ENCODE data around the gene TRAF1. TPM values are rescaled to one million over a fixed set of nuclear protein-coding genes. Genes with fewer than 3 reads are reported as not detected.

Gene TRAF1
- total RNA-seq, 1 donor from 2014 or later: 16.7 TPM

GRCh38 chr9:120870206-120870605 is 56.4 kb downstream of the TRAF1 start:
- TF ChIP-seq CTCF (IDR thresholded peaks at IDR 0.05): no peak
- no peaks in the 10 kb centered on the region for H3K27me3 ChIP-seq
- DNase-seq (ENCODE audit: low spot score in 2 of 2): no peak
- no peaks in the 10 kb centered on the region for H3K9me3 ChIP-seq
- intact Hi-C loops (cut with DNase I): no loop called here
- H3K4me3 ChIP-seq: no peak overlapping the region
- peaks cover 5 to 16% of the 10 kb centered on the region in 2 donors for H3K4me1 ChIP-seq
- peak overlapping the region; percentile 83 to 85 for H3K27ac ChIP-seq
- H3K36me3 ChIP-seq: peaks cover 31 to 35% of the 10 kb centered on the region in 2 donors

- Histone ChIP-seq H3K36me3 (peaks cover 32 to 36% of the 10 kb centered on the region in 2 donors), H3K4me1 (peaks cover 5 to 16% of the 10 kb centered on the region in 2 donors), H3K9me3 (no peaks in the 10 kb centered on the region), H3K27ac (peak overlapping the region; percentile 83 to 85), H3K27me3 (no peaks in the 10 kb centered on the region), H3K4me3 (peak overlapping the region in 1 of 2 donors; percentile 62)
- no peak for DNase-seq (ENCODE audit: low spot score in 2 of 2)
- no peak for TF ChIP-seq CTCF (IDR thresholded peaks at IDR 0.05)
- intact Hi-C loops (cut with DNase I): loop anchor here (2.0 to 5.0 kb wide), 3 partner anchors 77 to 333 kb away; partner anchors contain the start of genes CNTRL, FBXW2 and RAB14
These were observed 56.9 kb downstream of the TRAF1 start for GRCh38 chr9:120869726-120870125.

GRCh38 chr9:120869360-120869687 is 57.3 kb downstream of the TRAF1 start:
- intact Hi-C loops (cut with DNase I): loop anchor here (2.0 to 5.0 kb wide), 3 partner anchors 77 to 333 kb away; partner anchors contain the start of genes CNTRL, FBXW2 and RAB14
- Histone ChIP-seq H3K36me3 (peaks cover 29 to 37% of the 10 kb centered on the region in 2 donors), H3K9me3 (no peaks in the 10 kb centered on the region), H3K4me1 (peaks cover 5 to 16% of the 10 kb centered on the region in 2 donors), H3K27me3 (no peaks in the 10 kb centered on the region), H3K4me3 (peak overlapping the region; percentile 54 to 62), H3K27ac (peak overlapping the region; percentile 83 to 85)
- DNase-seq (ENCODE audit: low spot score in 2 of 2): no peak
- TF ChIP-seq CTCF (IDR thresholded peaks at IDR 0.05): no peak

- Histone ChIP-seq H3K27me3 (no peaks in the 10 kb centered on the region), H3K36me3 (peaks cover 24 to 37% of the 10 kb centered on the region in 2 donors), H3K4me3 (peak overlapping the region; percentile 54 to 62), H3K27ac (peak overlapping the region; percentile 83 to 85), H3K9me3 (no peaks in the 10 kb centered on the region), H3K4me1 (peaks cover 5 to 16% of the 10 kb centered on the region in 2 donors)
- intact Hi-C loops (cut with DNase I): loop anchor here (1.0 to 5.0 kb wide), 5 partner anchors 26 to 333 kb away; partner anchors contain the start of genes CNTRL, FBXW2 and RAB14
- DNase-seq (ENCODE audit: low spot score in 2 of 2): peak; percentile 88 to 98
- TF ChIP-seq CTCF (IDR thresholded peaks at IDR 0.05): peak; percentile 49 to 71 (median 61)
These were observed 57.8 kb downstream of the TRAF1 start for GRCh38 chr9:120868676-120869359.

GRCh38 chr9:120868339-120868675 is 58.3 kb downstream of the TRAF1 start:
- Histone ChIP-seq H3K4me1 (peaks cover 5 to 16% of the 10 kb centered on the region in 2 donors), H3K4me3 (peak overlapping the region; percentile 52 to 62), H3K9me3 (no peaks in the 10 kb centered on the region), H3K27ac (peak overlapping the region; percentile 83 to 85), H3K36me3 (peaks cover 21 to 37% of the 10 kb centered on the region in 2 donors), H3K27me3 (no peaks in the 10 kb centered on the region)
- no peak for DNase-seq (ENCODE audit: low spot score in 2 of 2)
- no peak for TF ChIP-seq CTCF (IDR thresholded peaks at IDR 0.05)
- intact Hi-C loops (cut with DNase I): loop anchor here (1.0 to 5.0 kb wide), 5 partner anchors 25 to 334 kb away; partner anchors contain the start of genes CNTRL, FBXW2 and RAB14

All from ascending aorta (tissue), 2 donors.